HL-60 (cell line): ENCODE results near the gene PRX.

Source experiments
- DNase-seq, 2 experiments: peaks; one replicate each; pipeline ENCODE4 v3.0.0-alpha.2; 2010 to 2020; ENCODE audit warnings: low read depth in 1 of 2, low spot score in 1 of 2
- H3K27ac ChIP-seq: fragments of 250-450 bp; sonication (Bioruptor Pico); replicated peaks from 2 replicates; pipeline ENCODE4 v1.5.1; 2020; ENCODE audit warnings: mild to moderate bottlenecking, moderate library complexity
- H3K27me3 ChIP-seq: fragments of 250-450 bp; sonication (Bioruptor Pico); 2 replicates; pipeline ENCODE4 v1.5.1; 2021; ENCODE audit warnings: mild to moderate bottlenecking, moderate library complexity; ENCODE audit not compliant: insufficient read depth, poor library complexity, severe bottlenecking
- H3K4me3 ChIP-seq: replicated peaks from 2 replicates; pipeline ENCODE4 v1.5.1; 2011; ENCODE audit warnings: mild to moderate bottlenecking, control low read depth, low read length; ENCODE audit not compliant: insufficient read depth
- CTCF ChIP-seq: IDR thresholded peaks from one replicate; pipeline ENCODE4 v1.5.1; 2011; ENCODE audit warnings: low read length, control low read depth, inconsistent platforms; ENCODE audit not compliant: insufficient read depth
- GABPA ChIP-seq: IDR thresholded peaks from 2 replicates; pipeline ENCODE4 v1.6.1; 2012; ENCODE audit warnings: low read depth
- POLR2AphosphoS5 ChIP-seq: IDR thresholded peaks from 2 replicates; pipeline ENCODE4 v1.6.1; 2012; ENCODE audit warnings: low read depth
- REST ChIP-seq: IDR thresholded peaks from 2 replicates; pipeline ENCODE4 v1.6.1; 2012; ENCODE audit warnings: low read depth; ENCODE audit not compliant: insufficient replicate concordance
- SPI1 ChIP-seq: IDR thresholded peaks from 2 replicates; pipeline ENCODE4 v1.6.1; 2012; ENCODE audit warnings: low read depth, mild to moderate bottlenecking, borderline replicate concordance

Gene PRX

GRCh38 chr19:40356681-40357595 is 56.2 kb downstream of the PRX start:
- DNase-seq, result no peak
- H3K4me3 ChIP-seq, result no peak overlapping the region
- H3K27me3 ChIP-seq, result no peaks in the 10 kb centered on the region
- TF ChIP-seq SPI1, result no peak
- TF ChIP-seq REST, result no peak
- no peak for TF ChIP-seq CTCF
- no peak for TF ChIP-seq GABPA
- TF ChIP-seq POLR2AphosphoS5, result no peak
- no peak overlapping the region for H3K27ac ChIP-seq

DNA sequence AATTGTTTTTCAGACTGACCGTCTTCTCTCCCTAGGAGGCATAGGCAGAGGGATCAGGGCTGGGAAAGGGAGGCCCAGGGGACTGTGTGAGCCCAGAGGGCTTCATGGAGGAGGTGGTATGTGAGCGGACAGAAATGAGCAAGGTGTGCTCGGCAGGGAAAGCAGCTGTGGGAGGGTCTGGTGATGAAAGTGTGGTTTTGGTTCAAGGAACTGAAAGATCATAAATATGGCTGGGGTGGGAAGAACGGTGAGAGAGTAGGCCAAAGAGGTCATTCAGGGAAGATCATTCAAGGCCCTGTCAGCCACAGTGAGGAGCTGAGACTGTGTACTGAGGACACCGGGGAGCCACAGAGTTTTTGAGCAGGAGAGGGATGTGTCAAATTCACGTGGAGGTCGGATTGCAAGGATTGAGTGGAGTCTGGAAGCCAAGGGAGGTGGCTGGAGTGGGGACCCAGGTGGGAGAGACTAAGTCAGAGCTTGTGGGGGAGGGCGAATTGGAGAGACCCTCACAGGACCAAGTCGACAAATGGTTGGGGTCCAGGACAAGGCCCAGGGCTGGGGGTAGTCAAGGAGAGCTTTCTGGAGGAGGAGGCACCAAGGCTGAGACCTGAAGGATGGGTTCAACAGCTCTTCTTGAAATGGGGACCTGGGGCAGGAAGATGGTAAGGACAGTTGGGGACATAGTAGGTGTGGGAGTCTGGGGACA is 57.0 kb downstream of the PRX start:
- TF ChIP-seq CTCF (no peak), SPI1 (no peak), POLR2AphosphoS5 (no peak), REST (no peak), GABPA (no peak)
- no peak for DNase-seq
- no peak overlapping the region for H3K27ac ChIP-seq

DNA sequence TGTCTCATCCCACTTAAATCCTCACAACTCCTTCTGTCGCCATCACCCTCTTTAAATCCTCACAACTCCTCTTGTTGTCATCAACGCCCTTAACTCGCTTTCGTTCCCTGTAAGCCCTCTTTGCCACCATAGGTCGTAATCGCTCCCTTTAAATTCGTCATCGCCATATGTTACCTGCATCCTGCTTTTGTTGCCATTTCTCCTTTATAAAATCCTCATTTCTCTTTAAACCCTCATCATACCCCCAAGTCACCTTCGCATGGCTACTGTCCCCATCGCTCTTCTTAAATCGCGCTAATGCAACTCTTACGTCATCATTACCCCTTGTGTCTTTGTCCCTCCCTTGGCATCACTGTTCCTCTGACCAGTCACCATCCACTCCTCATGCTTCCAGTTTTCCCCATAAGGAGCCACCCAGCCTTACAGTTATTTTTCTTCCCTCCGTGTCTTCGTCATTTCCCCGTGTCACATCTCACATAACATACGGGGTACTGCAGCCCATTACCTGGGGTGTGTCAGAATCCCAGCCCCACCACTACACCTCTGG is 64.1 kb downstream of the PRX start:
- TF ChIP-seq SPI1 (no peak), GABPA (no peak), POLR2AphosphoS5 (no peak), CTCF (no peak), REST (no peak)
- no peaks in the 10 kb centered on the region for H3K27me3 ChIP-seq
- peak overlapping the region; percentile 58 for H3K4me3 ChIP-seq
- peak in 1 of 2 experiments; percentile 59 for DNase-seq
- peak overlapping the region; percentile 41 for H3K27ac ChIP-seq

More for the DNA sequence above, 57.0 kb downstream of the PRX start:
- Histone ChIP-seq H3K27me3 (no peaks in the 10 kb centered on the region), H3K4me3 (no peak overlapping the region)
